Subcutaneous adipose tissue (tissue), 4 donors: Measurements from ENCODE around the gene DCAF17. TPM values are rescaled to one million over a fixed set of nuclear protein-coding genes. Genes with fewer than 3 reads are reported as not detected.

Experiments used
- total RNA-seq, 4 donors: library from RNA; depleted of rRNA; stranded (reverse); fragments of >200 nt; gene quantifications; one replicate each; pipeline ENCODE4 v1.1.0, GENCODE V29; 2016
- TF ChIP-seq, protein P1 (sequence below): fragments of 450-650 bp; IDR thresholded peaks from one replicate; pipeline ENCODE4 v1.5.1; 2016; ENCODE audit warnings: low read depth, mild to moderate bottlenecking, control low read depth, antibody characterized with exemption, moderate library complexity

DCAF17 gene
- total RNA-seq, 4 donors from 2014 or later, result 14.3 to 29.4 (median 18.3) TPM

DNA sequence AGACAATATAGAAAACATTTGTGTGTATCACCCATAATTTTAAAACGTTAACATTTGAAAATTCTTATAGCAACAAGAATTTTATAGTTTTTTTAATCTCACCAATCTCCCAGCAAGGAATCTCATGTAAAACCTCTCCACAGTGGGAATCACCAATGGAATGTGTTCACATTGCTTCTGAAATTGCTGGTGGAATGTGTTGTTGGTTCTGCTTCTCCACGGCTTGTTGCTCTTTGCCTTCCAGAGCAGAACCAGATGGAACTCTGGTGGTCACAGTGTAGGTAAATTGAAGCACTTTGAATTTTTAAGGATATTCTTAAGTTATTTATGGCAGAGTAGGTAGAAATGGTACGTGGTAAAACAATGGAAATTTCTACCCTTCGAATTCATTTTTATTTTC lies 35.1 kb downstream of the DCAF17 start:
- TF ChIP-seq, protein P1, sequence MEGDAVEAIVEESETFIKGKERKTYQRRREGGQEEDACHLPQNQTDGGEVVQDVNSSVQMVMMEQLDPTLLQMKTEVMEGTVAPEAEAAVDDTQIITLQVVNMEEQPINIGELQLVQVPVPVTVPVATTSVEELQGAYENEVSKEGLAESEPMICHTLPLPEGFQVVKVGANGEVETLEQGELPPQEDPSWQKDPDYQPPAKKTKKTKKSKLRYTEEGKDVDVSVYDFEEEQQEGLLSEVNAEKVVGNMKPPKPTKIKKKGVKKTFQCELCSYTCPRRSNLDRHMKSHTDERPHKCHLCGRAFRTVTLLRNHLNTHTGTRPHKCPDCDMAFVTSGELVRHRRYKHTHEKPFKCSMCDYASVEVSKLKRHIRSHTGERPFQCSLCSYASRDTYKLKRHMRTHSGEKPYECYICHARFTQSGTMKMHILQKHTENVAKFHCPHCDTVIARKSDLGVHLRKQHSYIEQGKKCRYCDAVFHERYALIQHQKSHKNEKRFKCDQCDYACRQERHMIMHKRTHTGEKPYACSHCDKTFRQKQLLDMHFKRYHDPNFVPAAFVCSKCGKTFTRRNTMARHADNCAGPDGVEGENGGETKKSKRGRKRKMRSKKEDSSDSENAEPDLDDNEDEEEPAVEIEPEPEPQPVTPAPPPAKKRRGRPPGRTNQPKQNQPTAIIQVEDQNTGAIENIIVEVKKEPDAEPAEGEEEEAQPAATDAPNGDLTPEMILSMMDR, result no peak

DNA sequence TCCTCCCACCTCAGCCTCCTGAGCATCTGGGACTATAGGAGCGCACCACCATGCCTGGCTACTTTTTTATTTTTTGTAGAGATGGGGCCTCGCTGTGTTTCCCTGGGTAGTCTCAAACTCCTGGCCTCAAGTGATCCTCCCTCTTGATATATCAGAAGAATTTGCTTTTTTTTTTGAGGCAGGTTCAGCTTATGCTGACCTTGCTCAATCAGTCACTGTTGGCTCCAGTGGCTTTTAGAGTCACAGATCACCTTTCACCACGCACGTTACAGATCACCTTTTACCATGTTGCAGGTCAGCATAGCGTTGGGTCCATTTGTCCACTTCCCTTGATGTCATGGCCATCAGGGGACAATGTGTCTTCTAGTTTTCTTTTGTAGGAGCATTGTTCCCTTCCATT lies 36.1 kb downstream of the DCAF17 start:
- TF ChIP-seq, protein P1, result no peak

DNA sequence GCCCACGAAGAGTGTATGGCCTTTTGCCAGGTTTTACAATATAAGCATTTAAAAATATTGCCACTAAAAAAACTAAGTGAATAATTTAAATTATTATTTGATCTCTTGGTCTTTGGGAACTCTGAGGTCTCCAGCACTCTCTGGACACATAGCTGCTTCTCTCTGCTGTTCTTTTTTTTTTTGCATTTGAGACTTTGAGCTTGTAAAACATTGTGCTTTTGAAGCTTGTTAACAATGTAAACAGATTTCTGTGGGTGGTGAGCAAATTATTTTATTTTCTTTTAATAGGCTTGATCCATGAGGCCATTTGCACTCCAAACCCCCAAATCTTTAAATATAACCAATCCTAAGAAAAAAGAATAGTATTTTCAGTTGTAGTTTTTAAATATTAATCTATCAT lies 42.0 kb downstream of the DCAF17 start:
- TF ChIP-seq, protein P1, result no peak

DNA sequence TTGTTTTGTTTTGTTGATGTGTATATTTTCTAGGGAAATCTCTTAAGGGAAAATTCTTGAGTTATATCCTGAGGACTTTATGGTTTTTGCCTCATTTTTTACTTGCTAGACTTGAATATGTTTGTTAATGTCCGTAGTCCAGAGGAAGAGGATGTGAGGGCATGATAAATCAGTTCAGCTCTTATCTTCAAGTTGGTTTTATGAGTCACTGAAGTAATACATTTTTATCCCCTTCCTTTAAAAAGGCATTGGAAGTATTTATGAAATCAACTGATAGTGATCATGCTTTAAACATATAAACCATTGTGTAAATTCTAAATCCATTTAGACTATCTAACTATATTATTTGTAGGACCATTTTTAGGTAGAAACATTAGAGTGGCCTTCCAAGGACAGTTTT lies 44.3 kb downstream of the DCAF17 start:
- TF ChIP-seq, protein P1, result no peak

DNA sequence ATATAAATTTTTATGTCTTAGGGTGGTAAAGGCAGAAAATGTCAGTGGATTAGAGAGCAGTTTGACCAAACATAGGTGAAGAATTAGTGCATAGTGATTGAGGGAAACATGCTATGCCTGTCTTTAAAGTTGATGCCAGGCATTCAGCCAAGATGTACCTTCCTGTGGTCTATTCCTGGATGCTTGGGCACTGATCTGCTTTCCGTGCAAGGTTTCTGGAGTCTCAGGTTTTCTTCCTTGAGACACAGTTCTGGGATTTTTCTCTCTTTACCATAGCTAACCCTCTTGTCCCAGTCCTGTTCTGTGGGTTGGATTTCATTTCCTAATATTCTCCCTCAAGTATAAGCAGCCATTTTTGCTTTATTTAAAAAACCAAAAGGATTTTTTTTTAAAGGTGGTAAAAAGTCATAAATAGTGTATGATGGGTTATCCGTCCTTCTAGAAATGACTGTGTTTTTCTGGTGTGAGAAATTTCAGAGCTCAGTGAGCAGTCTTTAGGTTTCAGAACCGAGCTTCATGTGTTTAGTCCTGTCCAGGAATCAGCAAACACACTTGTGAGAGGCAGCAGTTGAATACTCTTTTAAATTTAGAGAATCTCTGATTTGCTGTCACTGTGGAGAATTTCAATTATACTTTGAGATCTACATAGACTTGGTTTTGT lies 45.3 kb downstream of the DCAF17 start:
- TF ChIP-seq, protein P1, result no peak

DNA sequence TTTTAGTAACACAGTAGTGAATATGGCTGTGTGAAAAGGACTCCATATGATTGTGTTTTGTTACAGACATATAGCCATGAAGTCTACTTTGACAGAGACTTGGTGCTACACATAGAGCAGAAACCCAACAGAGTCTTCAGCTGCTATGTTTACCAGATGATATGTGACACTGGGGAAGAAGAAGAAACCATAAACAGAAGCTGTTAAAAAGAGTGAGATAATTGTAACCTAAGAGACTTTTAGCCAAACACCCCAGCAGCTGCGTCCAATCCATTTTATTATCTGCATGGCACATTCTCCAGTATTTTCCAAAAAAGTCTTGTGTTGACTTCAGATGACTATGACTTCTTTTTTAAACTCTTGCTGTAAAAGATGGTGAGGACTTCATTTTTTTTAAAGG lies 46.9 kb downstream of the DCAF17 start:
- TF ChIP-seq, protein P1, result no peak

DNA sequence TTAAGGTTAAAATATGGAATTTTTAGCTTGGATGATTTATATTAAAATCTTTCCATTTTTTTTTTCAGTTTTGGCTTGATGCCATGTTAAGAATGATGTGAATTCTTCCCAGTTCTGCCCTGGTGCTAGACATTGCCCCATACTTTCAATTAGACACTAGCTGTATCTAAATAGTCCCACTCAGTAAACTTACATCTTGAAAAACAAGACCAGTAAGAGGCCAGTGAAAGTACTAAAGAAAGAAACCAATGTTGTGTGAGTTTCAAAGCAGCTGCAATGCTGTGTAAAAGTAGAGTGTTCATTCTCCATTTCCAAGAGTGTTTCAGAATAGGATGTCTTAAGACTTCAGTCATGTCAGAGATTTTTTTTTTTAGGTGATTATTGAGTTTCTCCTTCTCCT lies 48.3 kb downstream of the DCAF17 start:
- TF ChIP-seq, protein P1, result no peak
